Rectal smooth muscle tissue (tissue), 1 donor: Measurements from ENCODE around the gene POU4F1.
A peak's percentile ranks its signal among the peaks of the same experiment; 100 is the strongest.

Source experiments
- H3K27ac ChIP-seq: one replicate; pipeline ENCODE4 v1.7.0; 2013; ENCODE audit warnings: low read depth, low read length, inconsistent platforms
- H3K27me3 ChIP-seq: one replicate; pipeline ENCODE4 v1.7.0; 2013; ENCODE audit warnings: low read length; ENCODE audit not compliant: control insufficient read depth, insufficient read depth
- H3K36me3 ChIP-seq: one replicate; pipeline ENCODE4 v1.7.0; 2013; ENCODE audit warnings: low read length; ENCODE audit not compliant: control insufficient read depth, insufficient read depth
- H3K4me1 ChIP-seq: one replicate; pipeline ENCODE4 v1.7.0; 2013; ENCODE audit warnings: low read length; ENCODE audit not compliant: control insufficient read depth, insufficient read depth
- H3K4me3 ChIP-seq: one replicate; pipeline ENCODE4 v1.7.0; 2013; ENCODE audit warnings: low read length
- H3K9ac ChIP-seq: one replicate; pipeline ENCODE4 v1.7.0; 2013; ENCODE audit warnings: low read length

POU4F1 gene

DNA sequence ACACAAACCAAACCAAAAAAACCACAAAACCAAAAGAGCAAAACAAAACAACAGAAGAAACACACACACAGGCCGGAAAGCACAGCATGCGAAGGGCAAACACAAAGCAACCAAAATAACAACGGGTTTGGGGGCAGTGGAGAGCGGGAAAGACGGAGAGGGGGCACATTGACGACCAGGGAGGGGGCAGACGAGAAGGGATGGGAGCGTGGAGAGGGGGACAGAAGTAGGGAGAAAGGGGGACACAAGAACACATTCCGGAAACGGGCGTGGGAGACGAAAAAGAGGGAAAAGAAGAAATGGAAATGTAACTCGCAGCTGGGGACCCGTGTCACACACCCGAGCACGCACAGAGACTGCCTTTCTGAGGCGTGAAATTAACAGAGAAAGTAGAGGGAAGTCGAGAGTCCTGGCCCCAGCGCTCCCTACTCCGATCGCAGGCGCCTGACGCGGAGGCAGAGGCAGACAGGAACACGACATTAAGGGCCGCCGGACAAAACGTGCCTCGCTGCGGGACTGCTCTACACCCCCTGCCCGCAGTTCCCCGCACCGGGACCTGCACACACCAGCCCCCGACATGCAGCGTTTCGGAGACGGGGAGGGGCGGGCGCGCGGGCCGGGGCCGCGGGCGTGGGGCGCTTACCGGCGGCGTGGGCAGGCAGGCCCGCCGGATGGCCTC, 652 bp downstream of the POU4F1 start:
- Histone ChIP-seq H3K36me3 (no peaks in the 10 kb centered on the region), H3K27ac (no peak overlapping the region), H3K27me3 (peaks cover 71% of the 10 kb centered on the region), H3K9ac (no peak overlapping the region), H3K4me1 (no peaks in the 10 kb centered on the region), H3K4me3 (peak overlapping the region; percentile 46)

DNA sequence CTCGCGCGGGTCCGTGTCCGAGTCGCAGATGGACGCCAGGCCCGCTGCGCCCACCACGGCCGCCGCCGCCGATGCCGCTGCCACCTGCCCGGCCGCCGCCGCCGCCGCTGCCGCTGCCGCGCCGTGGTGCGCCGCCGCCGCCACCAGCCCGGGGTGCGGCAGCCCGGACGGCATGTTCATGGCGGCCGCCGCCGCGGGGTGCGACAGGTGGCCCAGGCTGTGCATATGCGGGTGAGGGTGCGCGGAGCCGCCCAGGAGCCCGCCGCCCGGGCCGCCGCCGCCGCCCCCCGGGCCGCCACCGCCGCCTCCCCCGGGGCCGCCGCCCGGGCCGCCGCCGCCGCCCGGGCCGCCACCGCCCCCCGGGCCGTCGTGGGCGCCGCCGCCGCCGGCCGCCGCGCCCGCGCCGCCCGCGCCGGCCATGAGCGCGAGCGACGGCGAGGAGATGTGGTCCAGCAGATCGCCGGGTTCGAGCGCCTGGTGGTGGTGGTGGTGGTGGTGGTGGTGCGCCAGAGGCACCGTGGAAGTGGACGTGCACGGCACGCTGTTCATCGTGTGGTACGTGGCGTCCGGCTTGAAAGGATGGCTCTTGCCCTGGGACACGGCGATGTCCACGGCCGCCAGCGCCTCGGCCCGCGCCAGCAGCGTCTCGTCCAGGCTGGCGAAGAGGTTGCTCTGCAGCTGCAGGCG, 1.3 kb downstream of the POU4F1 start:
- H3K27ac ChIP-seq: no peak overlapping the region
- peaks cover 69% of the 10 kb centered on the region for H3K27me3 ChIP-seq
- no peak overlapping the region for H3K9ac ChIP-seq
- H3K4me3 ChIP-seq: peak overlapping the region; percentile 21
- H3K4me1 ChIP-seq: no peaks in the 10 kb centered on the region
- H3K36me3 ChIP-seq: no peaks in the 10 kb centered on the region

DNA sequence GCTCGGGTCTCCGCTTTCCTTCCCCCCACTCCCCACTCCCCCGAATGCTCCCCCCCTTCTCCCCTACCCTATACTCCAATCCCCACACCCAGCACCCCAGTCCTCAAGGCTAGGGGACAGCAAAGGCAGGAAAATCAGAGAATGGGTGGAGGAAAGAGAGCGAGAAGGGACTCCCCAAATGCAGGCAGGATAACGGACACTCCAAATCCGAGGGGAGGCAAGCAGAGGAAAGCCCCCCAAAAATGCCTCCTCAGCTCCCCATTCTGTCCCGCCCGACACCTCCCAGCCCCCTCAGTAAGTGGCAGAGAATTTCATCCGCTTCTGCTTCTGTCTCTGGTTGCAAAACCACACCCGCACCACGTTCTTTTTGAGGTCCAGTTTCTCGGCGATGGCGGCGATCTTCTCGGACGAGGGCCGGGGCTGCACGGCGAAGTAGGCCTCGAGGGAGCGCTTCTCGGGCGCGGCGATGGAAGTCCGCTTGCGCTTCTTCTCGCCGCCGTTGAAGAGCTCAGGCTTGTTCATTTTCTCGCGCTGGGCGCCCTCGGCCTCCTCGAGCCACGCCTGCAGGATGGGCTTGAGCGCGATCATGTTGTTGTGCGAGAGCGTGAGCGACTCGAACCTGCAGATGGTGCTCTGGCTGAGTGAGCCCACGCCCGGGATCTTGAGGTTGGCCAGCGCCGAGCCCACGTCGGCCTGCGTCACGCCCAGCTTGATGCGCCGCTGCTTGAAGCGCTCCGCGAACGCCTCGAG, 2.1 kb downstream of the POU4F1 start:
- Histone ChIP-seq H3K27me3 (peaks cover 70% of the 10 kb centered on the region), H3K36me3 (no peaks in the 10 kb centered on the region), H3K4me3 (peak overlapping the region; percentile 21), H3K9ac (no peak overlapping the region), H3K4me1 (no peaks in the 10 kb centered on the region), H3K27ac (no peak overlapping the region)

DNA sequence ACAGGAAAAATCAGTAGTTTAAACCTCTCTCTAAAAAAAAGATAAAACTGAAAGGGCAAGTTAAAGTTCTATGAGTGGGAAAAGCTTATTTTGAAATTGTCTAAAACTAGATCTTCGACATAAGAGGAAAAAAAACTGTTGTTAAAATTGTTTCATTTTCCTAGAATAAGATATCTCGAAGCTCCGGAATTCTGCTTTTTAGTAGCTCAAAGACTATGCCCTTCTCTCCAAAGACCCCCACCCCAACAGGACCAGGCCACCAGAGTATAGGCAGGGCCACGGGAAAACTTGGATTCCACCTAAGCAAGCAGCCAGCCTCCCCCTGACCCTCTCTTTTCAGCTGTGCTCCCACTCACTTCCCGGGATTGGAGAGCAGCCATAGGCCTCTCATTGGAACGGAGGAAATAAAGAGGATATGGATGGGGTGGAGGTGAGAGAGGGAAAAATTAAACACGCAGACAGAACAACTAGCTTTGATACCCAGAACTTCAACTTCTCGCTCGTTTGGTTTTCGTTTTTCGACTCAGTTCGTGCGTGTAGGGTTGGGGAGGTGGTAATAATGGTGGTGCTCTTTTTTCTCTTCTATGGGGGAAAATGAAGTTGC, 3.0 kb downstream of the POU4F1 start:
- no peak overlapping the region for H3K27ac ChIP-seq
- no peak overlapping the region for H3K4me3 ChIP-seq
- H3K4me1 ChIP-seq: no peaks in the 10 kb centered on the region
- no peaks in the 10 kb centered on the region for H3K36me3 ChIP-seq
- no peak overlapping the region for H3K9ac ChIP-seq
- H3K27me3 ChIP-seq: peaks cover 69% of the 10 kb centered on the region

DNA sequence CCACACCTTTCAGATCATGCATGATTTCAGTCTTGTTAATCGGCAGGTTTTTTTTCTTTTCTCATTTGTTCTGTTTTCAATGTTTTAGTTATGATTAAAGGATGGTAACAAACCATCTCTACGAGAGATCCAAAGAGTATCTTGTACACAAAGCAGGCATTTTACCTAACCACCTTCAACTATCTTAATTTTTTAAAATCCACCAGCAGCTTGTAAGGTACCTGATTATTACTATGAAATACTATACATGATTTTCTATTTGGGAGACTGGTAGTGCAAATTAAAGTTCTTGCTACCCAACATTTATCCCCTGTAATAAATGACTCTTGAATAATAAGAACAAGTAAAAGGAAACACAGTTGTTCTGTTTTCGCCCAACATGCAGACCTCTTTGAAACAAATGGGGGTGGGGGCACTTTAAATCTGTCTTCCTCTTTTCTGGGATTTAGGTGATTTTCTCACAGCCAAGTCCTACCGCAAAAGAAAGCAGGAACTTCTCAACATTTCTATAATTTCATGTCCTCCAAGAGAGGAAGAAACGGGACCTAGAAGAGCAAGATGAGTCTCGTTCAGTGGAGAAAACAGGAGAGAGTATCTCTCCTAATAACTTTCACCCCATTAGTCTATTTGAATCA, 3.6 kb downstream of the POU4F1 start:
- Histone ChIP-seq H3K9ac (no peak overlapping the region), H3K36me3 (no peaks in the 10 kb centered on the region), H3K4me3 (no peak overlapping the region), H3K27me3 (peaks cover 65% of the 10 kb centered on the region), H3K27ac (no peak overlapping the region), H3K4me1 (no peaks in the 10 kb centered on the region)

DNA sequence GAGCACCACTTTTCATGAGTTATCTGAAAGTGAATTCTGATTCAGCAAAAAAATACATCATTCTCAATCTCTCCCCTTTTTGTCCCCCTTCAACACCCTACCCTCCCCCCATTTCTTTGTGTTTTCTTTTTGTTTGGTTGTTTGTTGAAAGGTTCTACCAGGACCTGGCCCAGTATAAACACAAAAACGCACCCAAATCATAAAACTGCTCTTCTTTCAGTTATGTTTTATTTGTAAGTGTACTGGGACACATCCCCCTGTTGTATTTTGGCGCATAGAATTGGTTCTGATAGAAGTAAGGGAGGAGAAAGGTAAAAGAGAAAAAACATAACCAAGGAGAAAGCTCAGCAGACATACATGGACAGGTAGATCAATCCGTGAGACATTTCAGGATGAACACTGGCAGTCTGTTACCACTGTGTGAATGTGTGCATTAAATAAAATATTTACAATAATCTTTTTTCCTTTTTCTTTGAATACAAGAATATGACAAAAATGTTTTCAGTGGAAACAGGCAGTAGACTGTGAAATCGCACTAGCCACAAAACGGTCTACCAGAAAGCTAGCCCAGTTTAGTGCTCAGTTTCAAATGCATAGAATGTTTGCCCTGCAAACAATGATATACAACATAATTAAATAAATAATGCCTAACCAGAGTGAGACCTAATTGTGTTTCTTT, 4.2 kb downstream of the POU4F1 start:
- Histone ChIP-seq H3K9ac (no peak overlapping the region), H3K27me3 (peaks cover 67% of the 10 kb centered on the region), H3K4me3 (no peak overlapping the region), H3K27ac (no peak overlapping the region), H3K36me3 (no peaks in the 10 kb centered on the region), H3K4me1 (no peaks in the 10 kb centered on the region)

DNA sequence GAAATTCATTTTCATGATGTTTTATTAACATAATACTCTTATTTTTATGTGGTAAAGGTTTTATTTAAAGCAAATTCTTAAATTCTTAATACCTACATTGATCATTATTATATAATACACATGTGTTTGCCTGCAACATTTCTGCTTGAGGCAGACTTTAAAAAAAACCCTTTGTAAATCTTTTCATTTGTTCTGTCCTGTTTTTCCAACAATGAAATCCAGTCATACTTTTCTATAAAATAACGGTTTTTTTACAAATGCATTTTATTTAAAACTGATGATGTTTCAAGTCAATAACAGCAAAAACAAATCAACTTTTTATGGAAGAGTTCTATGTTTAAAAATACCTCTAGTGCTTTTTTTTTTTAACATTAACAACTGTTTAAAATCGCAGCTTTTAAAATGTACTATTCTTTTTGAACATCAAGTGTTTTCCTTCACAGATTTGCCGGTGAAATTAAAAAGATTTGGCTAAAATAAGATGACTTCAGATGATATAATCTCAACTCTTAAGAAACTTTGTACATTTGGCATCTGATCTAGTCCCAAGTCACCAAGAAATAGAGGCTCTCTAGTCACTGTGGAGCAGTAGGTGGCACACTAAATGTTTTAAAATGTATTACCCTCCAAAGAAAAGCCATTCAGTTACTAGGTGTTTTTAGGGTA, 5.1 kb downstream of the POU4F1 start:
- Histone ChIP-seq H3K4me1 (no peaks in the 10 kb centered on the region), H3K4me3 (no peak overlapping the region), H3K27me3 (peaks cover 67% of the 10 kb centered on the region)

DNA sequence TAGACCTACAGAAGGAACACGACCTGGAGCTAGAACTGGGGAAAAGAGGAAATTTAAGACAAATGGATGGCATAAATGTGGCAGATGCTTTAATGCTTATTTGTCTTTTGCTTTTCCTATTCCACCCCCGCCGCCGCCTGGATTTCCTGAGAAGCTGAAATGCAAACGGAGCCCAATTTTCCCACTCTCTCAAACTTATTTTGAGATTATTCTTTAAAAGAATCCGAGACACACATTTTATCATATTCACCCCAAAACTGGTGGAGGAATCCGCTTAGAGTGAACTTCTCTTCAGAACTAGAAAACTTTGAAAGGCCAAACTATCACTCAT, 5.8 kb downstream of the POU4F1 start:
- no peak overlapping the region for H3K27ac ChIP-seq
- no peaks in the 10 kb centered on the region for H3K4me1 ChIP-seq
- H3K27me3 ChIP-seq: peaks cover 60% of the 10 kb centered on the region
- H3K9ac ChIP-seq: no peak overlapping the region
- H3K36me3 ChIP-seq: no peaks in the 10 kb centered on the region
- no peak overlapping the region for H3K4me3 ChIP-seq

More for the DNA sequence above, 5.1 kb downstream of the POU4F1 start:
- H3K36me3 ChIP-seq: no peaks in the 10 kb centered on the region
- no peak overlapping the region for H3K9ac ChIP-seq
- H3K27ac ChIP-seq: no peak overlapping the region

DNA sequence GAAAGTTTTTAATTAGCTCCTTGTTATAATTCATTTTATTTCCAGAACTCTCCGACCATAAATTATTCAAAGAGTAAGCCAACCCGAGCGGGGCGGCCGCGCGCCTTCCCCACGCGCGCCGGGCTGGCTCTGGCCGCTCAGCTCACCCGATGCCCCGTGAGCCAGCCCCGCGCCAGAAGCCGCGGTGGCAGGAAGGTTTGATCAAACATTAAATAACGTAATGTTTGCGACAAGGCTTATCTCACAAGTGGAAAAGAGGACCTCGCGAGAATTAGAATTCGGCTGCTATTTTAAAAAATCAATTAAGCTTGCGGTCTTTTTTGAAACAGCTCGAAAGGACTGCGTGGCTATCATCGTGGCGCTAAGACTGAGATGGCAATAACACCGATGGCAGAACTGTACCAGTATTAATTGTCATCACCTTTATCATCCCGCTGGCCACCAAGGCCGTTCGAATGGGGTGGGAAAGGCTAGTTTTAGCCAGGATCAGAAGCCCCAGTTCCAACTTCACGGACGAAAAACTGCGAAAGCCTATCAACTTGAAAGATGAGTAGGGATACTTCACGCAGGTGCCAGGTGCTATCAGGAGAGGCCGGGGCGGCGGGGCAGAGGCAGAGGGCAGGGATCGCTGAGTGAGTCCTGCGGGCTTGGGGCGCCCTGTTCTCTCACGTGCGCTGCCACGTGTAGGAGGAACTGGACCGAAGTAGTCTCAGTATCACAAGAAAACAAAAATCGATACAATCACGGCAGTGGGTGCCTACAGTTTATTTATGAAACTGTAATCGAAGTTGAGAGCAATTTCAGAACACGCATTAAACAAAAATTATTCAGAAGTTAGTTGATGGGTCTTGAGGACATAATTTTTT, 6.4 kb downstream of the POU4F1 start:
- no peak overlapping the region for H3K27ac ChIP-seq
- no peak overlapping the region for H3K9ac ChIP-seq
- no peak overlapping the region for H3K4me3 ChIP-seq
- no peaks in the 10 kb centered on the region for H3K4me1 ChIP-seq
- peaks cover 57% of the 10 kb centered on the region for H3K27me3 ChIP-seq
- H3K36me3 ChIP-seq: no peaks in the 10 kb centered on the region

DNA sequence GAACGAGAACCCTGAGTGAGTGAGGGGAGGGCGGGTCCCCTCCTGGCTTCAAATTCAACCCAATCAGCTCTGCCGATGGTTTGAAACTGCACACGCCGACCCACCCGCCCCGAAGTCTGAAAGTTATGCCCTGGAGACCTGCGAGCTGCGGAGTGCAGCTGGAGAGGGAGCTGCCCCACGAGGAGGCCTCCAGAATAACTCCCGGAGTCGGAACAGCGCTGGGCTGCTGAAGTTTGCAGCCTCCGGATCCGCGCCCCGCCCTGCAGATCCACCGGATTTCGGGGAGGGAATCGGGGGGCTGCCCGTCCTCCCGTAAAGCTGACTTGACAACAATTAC, 7.0 kb downstream of the POU4F1 start:
- Histone ChIP-seq H3K27me3 (peaks cover 54% of the 10 kb centered on the region), H3K4me1 (no peaks in the 10 kb centered on the region), H3K9ac (no peak overlapping the region), H3K27ac (no peak overlapping the region), H3K36me3 (no peaks in the 10 kb centered on the region), H3K4me3 (no peak overlapping the region)
